ENCODE measurements around the gene ASIC4. TPM values are rescaled to one million over a fixed set of nuclear protein-coding genes. Genes with fewer than 3 reads are reported as not detected.
A peak's percentile ranks its signal among the peaks of the same experiment; 100 is the strongest.

The ASIC4 gene
- total and polyA plus RNA-seq, 9 of the 15 experiments (the other 6 are each of a cell fraction or from before 2014, with no cell fraction given) = 0.07 to 19.2 (median 4.8) TPM

DNA sequence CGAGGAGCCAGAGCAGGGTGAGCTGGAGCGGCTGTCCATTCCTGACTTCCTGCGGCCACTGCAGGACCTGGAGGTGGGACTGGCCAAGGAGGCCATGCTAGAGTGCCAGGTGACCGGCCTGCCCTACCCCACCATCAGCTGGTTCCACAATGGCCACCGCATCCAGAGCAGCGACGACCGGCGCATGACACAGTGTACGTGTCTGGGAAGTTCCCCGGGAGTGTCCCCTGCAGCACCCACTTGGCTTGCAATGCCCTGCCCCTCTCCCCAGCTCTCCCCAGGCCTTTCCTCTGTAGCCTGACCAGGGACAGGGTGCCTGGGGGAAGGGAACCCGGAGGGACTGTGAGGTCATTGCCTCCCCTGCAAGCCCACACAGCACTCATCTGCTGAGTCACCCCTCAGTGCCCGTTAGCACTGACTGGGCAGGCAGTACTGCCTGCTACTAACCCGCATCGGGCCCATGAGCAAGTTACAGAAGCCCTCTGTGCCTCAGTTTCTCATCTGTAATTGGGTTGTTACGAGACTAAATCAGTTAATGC, 45.0 kb upstream of the ASIC4 start:
- Histone ChIP-seq H3K9ac (ENCODE audit: insufficient read depth in 1 of 2, low read depth in 2 of 2, low read length in 2 of 2) (peak overlapping the region in 1 of 2 experiments; percentile 52; a peak in 2 of 4 replicates), H3K27ac (ENCODE audit: extremely low read depth, low read depth, low read length) (0 out of 3 replicates have a peak overlapping the region, but pooled peaks have one; percentile 39), H3K4me3 (no peak overlapping the region), H3K79me2 (ENCODE audit: control insufficient read depth, insufficient read depth, low read length) (no peaks in the 10 kb centered on the region), H3K4me1 (replicated peaks in 1 of 2; ENCODE audit: control insufficient read depth in 2 of 2, insufficient read depth in 2 of 2, low read length in 2 of 2) (peaks cover 12 to 61% of the 10 kb centered on the region in 2 experiments; a peak in 4 of 5 replicates), H3K4me2 (ENCODE audit: insufficient read depth, low read length) (no peak overlapping the region), H2AFZ (ENCODE audit: low read depth, low read length) (no peak overlapping the region), H3K36me3 (ENCODE audit: control insufficient read depth, insufficient read depth, low read length) (no peaks in the 10 kb centered on the region), H3K9me3 (replicated peaks; ENCODE audit: control insufficient read depth, insufficient read depth, low read depth, low read length) (no peaks in the 10 kb centered on the region), H3K9me1 (ENCODE audit: control insufficient read depth, insufficient read depth, low read length) (no peaks in the 10 kb centered on the region), H4K20me1 (replicated peaks; ENCODE audit: control insufficient read depth, insufficient read depth, low read length) (no peaks in the 10 kb centered on the region), H3K27me3 (ENCODE audit: control insufficient read depth in 2 of 2, insufficient read depth in 2 of 2, low read length in 2 of 2) (no peaks in the 10 kb centered on the region)
- CTCF ChIA-PET (ENCODE audit: low intra/inter-chr PET ratio) = no interaction called here
- ATAC-seq (peak; percentile 64), DNase-seq (ENCODE audit: extremely low read depth in 1 of 4, low spot score in 3 of 4) (peak; percentile 42 to 71 (median 62)), FAIRE-seq (no peak)
- intact Hi-C loops (cut with micrococcal nuclease) = no loop called here
- in situ Hi-C loops (cut with MboI) = no loop called here
- WGBS (ENCODE audit: insufficient coverage, low coverage, missing lambda C conversion rate) = 63% methylated on average over 13 of the region's 16 CpGs
- BruUV-seq (replicated peaks) = no TSS peak
- POLR2A ChIA-PET = interaction anchor here (0.6 kb wide), 1 partner anchor 16 kb away, joined by 3 read pairs; no protein-coding TSS in a partner anchor
- TF ChIP-seq CREM (IDR thresholded peaks at IDR 0.05; ENCODE audit: low read depth) (peak; percentile 24; the same call in 1 of the 2 replicates), CC2D1A (IDR thresholded peaks at IDR 0.05) (no peak), MAFF (IDR thresholded peaks at IDR 0.05; ENCODE audit: low read length) (peak; percentile 15; the same call in 1 of the 2 replicates), ZNF778 (CRISPR knock-in tag; IDR thresholded peaks at IDR 0.05) (no peak), ZNF165 (CRISPR knock-in tag; IDR thresholded peaks at IDR 0.05; ENCODE audit: borderline replicate concordance) (no peak), MAFG (tag; conservative IDR thresholded peaks at IDR 0.05) (peak; percentile 64), KLF16 (IDR thresholded peaks at IDR 0.05) (no peak), GATAD2A (IDR thresholded peaks at IDR 0.05) (no peak), HCFC1 (IDR thresholded peaks at IDR 0.05; ENCODE audit: low read depth, low read length) (no peak), GATAD2B (IDR thresholded peaks at IDR 0.05; ENCODE audit: borderline replicate concordance) (no peak), PCBP1 (IDR thresholded peaks at IDR 0.05; ENCODE audit: low read depth, low read length, poor library complexity, severe bottlenecking) (no peak), ZNF253 (CRISPR knock-in tag; conservative IDR thresholded peaks at IDR 0.05) (no peak)
- TF ChIP-seq, protein P1, sequence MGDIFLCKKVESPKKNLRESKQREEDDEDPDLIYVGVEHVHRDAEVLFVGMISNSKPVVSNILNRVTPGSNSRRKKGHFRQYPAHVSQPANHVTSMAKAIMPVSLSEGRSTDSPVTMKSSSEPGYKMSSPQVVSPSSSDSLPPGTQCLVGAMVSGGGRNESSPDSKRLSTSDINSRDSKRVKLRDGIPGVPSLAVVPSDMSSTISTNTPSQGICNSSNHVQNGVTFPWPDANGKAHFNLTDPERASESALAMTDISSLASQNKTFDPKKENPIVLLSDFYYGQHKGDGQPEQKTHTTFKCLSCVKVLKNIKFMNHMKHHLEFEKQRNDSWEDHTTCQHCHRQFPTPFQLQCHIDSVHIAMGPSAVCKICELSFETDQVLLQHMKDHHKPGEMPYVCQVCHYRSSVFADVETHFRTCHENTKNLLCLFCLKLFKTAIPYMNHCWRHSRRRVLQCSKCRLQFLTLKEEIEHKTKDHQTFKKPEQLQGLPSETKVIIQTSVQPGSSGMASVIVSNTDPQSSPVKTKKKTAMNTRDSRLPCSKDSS (IDR thresholded peaks at IDR 0.05; ENCODE audit: low read depth, partially characterized antibody) = no peak
- TF ChIP-seq, protein P2, sequence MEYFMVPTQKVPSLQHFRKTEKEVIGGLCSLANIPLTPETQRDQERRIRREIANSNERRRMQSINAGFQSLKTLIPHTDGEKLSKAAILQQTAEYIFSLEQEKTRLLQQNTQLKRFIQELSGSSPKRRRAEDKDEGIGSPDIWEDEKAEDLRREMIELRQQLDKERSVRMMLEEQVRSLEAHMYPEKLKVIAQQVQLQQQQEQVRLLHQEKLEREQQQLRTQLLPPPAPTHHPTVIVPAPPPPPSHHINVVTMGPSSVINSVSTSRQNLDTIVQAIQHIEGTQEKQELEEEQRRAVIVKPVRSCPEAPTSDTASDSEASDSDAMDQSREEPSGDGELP (CRISPR knock-in tag; IDR thresholded peaks at IDR 0.05; ENCODE audit: borderline replicate concordance) = peak; percentile 12; the same call in 1 of the 2 replicates
- TF ChIP-seq, protein P3, sequence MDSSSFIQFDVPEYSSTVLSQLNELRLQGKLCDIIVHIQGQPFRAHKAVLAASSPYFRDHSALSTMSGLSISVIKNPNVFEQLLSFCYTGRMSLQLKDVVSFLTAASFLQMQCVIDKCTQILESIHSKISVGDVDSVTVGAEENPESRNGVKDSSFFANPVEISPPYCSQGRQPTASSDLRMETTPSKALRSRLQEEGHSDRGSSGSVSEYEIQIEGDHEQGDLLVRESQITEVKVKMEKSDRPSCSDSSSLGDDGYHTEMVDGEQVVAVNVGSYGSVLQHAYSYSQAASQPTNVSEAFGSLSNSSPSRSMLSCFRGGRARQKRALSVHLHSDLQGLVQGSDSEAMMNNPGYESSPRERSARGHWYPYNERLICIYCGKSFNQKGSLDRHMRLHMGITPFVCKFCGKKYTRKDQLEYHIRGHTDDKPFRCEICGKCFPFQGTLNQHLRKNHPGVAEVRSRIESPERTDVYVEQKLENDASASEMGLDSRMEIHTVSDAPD (CRISPR knock-in tag; IDR thresholded peaks at IDR 0.05) = no peak
- TF ChIP-seq, protein P4, sequence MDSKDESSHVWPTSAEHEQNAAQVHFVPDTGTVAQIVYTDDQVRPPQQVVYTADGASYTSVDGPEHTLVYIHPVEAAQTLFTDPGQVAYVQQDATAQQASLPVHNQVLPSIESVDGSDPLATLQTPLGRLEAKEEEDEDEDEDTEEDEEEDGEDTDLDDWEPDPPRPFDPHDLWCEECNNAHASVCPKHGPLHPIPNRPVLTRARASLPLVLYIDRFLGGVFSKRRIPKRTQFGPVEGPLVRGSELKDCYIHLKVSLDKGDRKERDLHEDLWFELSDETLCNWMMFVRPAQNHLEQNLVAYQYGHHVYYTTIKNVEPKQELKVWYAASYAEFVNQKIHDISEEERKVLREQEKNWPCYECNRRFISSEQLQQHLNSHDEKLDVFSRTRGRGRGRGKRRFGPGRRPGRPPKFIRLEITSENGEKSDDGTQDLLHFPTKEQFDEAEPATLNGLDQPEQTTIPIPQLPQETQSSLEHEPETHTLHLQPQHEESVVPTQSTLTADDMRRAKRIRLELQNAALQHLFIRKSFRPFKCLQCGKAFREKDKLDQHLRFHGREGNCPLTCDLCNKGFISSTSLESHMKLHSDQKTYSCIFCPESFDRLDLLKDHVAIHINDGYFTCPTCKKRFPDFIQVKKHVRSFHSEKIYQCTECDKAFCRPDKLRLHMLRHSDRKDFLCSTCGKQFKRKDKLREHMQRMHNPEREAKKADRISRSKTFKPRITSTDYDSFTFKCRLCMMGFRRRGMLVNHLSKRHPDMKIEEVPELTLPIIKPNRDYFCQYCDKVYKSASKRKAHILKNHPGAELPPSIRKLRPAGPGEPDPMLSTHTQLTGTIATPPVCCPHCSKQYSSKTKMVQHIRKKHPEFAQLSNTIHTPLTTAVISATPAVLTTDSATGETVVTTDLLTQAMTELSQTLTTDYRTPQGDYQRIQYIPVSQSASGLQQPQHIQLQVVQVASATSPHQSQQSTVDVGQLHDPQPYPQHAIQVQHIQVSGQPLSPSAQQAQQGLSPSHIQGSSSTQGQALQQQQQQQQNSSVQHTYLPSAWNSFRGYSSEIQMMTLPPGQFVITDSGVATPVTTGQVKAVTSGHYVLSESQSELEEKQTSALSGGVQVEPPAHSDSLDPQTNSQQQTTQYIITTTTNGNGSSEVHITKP (IDR thresholded peaks at IDR 0.05; ENCODE audit: partially characterized antibody) = no peak

Data from K562 (cell line).